Effector memory CD4-positive, alpha-beta T cell (primary cell): ENCODE measurements around the gene ZNF746.
"Not testable (repeated sequence)": the region's sequence is repeated elsewhere in the genome, so short reads cannot be mapped to it uniquely, and the experiment has no call there.

Experiments used
- DNase-seq, 3 donors: peaks; one replicate each; pipeline ENCODE4 v3.0.0-alpha.2; 2020
- H3K27ac ChIP-seq: 2 replicates; pipeline ENCODE4 v1.7.0; 2013; ENCODE audit warnings: mild to moderate bottlenecking, low read length, moderate library complexity; ENCODE audit not compliant: insufficient read depth, poor library complexity, severe bottlenecking
- H3K27me3 ChIP-seq: replicated peaks from 2 replicates; pipeline ENCODE4 v1.7.0; 2013; ENCODE audit warnings: mild to moderate bottlenecking, low read length; ENCODE audit not compliant: insufficient read depth, control insufficient read depth, poor library complexity, severe bottlenecking
- H3K36me3 ChIP-seq: 2 replicates; pipeline ENCODE4 v1.7.0; 2013; ENCODE audit warnings: mild to moderate bottlenecking, low read length, moderate library complexity; ENCODE audit not compliant: control insufficient read depth, insufficient read depth
- H3K4me1 ChIP-seq: 2 replicates; pipeline ENCODE4 v1.7.0; 2013; ENCODE audit warnings: low read length, mild to moderate bottlenecking; ENCODE audit not compliant: control insufficient read depth, insufficient read depth, poor library complexity, severe bottlenecking
- H3K4me3 ChIP-seq: 2 replicates; pipeline ENCODE4 v1.7.0; 2013; ENCODE audit warnings: low read length, low read depth, mild to moderate bottlenecking; ENCODE audit not compliant: insufficient read depth, poor library complexity, severe bottlenecking
- H3K9me3 ChIP-seq: 2 replicates; pipeline ENCODE4 v1.7.0; 2013; ENCODE audit warnings: mild to moderate bottlenecking, low read length, moderate library complexity; ENCODE audit not compliant: control insufficient read depth

ZNF746 gene

DNA sequence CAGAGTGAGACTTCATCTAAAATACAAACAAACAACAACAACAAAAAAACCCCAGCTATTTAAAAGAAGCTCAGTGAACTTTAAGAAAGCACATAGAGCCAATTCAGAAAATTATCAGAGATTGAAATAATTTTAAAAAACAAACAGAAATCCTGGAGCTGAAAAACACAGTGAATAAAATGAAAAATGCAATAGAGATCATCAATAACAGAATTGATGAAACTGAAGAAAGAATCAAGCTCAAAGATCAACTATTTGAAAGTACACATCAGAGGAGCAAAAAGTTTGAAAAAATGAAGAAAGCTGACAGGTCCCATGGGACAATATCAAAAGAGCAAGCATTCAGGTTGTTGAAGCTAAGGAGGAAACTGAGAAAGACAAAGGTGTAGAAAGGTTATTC is 12.2 kb upstream of the ZNF746 start:
- Histone ChIP-seq H3K27ac (no peak overlapping the region), H3K4me3 (no peak overlapping the region), H3K9me3 (no peaks in the 10 kb centered on the region), H3K4me1 (no peaks in the 10 kb centered on the region), H3K36me3 (no peaks in the 10 kb centered on the region), H3K27me3 (no peaks in the 10 kb centered on the region)
- DNase-seq, result no peak

DNA sequence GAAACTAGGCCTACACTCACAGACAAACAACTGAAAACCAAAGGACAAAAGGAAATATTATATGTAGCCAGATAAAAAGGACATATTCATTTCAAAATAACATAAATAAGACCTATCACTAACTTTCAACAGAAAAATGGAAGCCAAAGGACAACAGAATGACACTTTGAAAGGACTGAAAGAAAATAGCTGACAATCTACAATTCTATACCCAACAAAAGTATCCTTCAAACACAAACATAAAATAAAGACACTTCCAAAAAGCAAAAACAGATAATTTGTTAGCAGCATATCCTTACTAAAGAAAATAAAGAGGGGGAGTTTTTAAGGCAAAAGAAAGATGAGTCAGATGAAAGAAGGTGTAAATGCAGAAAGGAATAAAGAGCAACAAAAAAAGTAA is 7.9 kb upstream of the ZNF746 start:
- Histone ChIP-seq H3K27me3 (no peaks in the 10 kb centered on the region), H3K9me3 (no peaks in the 10 kb centered on the region), H3K27ac (no peak overlapping the region), H3K4me3 (no peak overlapping the region), H3K4me1 (no peaks in the 10 kb centered on the region), H3K36me3 (no peaks in the 10 kb centered on the region)
- no peak for DNase-seq

DNA sequence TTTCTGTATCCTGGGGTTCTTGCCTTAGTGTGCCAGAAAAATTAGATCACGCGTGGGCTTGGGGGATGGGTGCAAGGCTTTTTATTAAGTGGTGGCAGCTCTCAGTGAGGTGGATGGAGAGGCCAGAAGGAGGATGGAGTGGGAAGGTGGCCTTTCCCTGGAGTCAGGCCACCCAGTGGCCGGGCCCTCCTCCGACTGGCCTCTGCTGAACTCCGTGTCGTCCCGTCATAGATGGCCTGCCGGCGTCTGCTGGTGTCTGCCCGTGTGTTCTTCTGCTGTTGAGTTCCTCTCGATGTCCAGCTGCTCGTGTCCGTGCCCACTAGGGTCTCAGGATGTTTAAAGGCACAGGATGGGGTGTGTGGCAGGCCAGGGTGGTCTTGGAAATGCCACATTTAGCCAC is 4.0 kb upstream of the ZNF746 start:
- peaks cover 8% of the 10 kb centered on the region for H3K4me1 ChIP-seq
- no peaks in the 10 kb centered on the region for H3K9me3 ChIP-seq
- no peak overlapping the region for H3K27ac ChIP-seq
- DNase-seq, result no peak
- no peaks in the 10 kb centered on the region for H3K36me3 ChIP-seq
- H3K4me3 ChIP-seq, result no peak overlapping the region
- no peaks in the 10 kb centered on the region for H3K27me3 ChIP-seq

DNA sequence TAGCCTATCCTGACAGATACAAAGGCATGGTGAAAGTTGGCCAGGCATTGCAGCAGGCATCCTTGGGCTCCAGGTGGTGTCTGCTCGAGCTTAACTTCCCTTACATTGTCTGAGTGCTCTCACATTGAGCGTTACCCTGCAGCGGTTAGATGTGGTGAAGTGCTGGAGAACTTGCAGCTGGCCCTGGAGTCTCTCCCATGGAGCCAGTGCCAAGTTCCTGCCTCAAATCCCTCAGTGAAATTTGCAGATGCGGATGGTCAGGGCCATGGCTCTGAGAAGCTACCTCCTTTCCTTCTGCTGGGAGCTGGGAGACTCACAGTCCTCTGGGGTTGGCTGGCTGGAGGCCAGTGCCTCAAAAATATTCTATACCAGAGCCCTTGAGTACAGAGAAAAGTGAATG is 3.3 kb upstream of the ZNF746 start:
- H3K9me3 ChIP-seq, result no peaks in the 10 kb centered on the region
- H3K36me3 ChIP-seq, result no peaks in the 10 kb centered on the region
- no peaks in the 10 kb centered on the region for H3K27me3 ChIP-seq
- H3K4me1 ChIP-seq, result peaks cover 10% of the 10 kb centered on the region
- H3K4me3 ChIP-seq, result no peak overlapping the region
- no peak for DNase-seq
- H3K27ac ChIP-seq, result no peak overlapping the region

DNA sequence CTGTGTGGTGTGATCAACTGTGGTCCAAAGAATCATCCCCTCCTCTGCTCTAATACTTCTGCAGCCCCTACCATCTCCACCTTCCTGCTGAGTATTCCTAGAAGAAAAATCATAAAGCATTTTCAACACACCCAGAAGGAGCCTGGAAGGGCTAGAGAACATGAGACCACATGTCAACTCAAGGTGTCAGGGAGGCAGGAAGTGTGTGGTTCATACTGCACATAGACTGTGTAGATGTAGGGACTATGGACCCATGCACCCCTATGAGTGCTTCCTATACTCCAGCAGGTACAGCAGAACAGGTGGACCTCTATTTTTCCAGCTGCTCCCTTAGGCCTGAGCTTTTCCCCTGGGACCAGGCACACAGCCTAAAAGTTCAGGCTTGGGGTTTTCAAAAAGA is 2.6 kb upstream of the ZNF746 start:
- Histone ChIP-seq H3K36me3 (no peaks in the 10 kb centered on the region), H3K27ac (no peak overlapping the region), H3K9me3 (no peaks in the 10 kb centered on the region), H3K4me1 (peaks cover 16% of the 10 kb centered on the region), H3K4me3 (no peak overlapping the region), H3K27me3 (no peaks in the 10 kb centered on the region)
- no peak for DNase-seq

DNA sequence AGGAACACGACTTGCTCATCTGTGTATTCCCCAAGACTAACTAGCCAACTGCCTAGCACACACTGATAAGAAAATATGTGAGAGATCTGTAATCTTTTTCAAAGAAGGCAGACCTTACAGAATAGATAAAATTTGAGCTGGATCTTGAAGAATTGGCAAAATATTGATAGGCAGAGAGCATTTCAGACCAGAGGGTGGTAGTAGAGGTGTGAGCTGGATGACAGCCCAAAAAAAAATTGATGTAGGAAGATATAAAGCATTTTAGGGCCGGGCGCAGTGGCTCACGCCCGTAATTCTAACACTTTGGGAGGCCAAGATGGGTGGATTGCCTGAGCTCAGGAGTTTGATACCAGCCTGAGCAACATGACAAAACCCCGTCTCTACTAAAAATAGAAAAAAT is 1.2 kb upstream of the ZNF746 start:
- Histone ChIP-seq H3K27ac (no peak overlapping the region), H3K27me3 (no peaks in the 10 kb centered on the region), H3K4me3 (no peak overlapping the region), H3K36me3 (no peaks in the 10 kb centered on the region), H3K9me3 (no peaks in the 10 kb centered on the region), H3K4me1 (peaks cover 19% of the 10 kb centered on the region)
- no peak for DNase-seq

DNA sequence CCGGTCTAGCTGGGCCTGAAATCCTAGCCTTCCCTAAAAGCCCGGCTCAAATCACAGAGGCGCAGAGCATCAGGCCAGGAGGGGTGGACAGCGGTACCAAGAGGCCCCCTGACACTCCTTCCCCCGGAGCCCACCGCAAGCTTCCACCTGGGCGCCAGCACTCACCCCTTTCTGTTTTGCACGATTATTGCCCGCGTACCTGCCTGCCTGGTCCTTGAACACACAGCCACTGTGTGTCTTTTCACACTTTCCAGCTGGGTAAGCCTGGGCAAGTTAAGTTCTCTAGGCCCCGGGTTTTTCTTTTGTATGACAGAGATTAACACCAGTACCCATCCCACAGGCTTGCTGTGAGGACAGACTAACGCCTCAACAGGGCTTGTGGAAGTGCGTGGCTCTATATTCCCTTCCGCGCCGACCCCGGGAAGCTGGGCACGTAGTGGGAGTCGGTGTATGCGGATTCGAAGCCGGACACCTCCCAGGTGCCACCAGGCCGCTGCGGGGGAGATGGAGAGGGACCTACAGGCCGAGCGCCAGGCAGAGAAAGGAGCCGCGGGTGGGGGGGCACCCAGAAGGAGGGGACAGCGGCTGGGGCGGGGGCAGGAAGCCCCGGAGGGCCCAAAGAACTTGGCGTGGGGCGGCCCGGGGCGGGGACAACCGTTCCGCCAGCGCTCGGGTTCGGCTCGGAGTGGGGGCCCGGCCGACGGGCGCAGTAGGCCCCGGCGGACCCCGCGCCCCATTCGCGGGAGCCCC is 792 bp downstream of the ZNF746 start:
- Histone ChIP-seq H3K4me1 (peaks cover 19% of the 10 kb centered on the region), H3K27me3 (no peaks in the 10 kb centered on the region), H3K9me3 (no peaks in the 10 kb centered on the region), H3K4me3 (peak overlapping the region; percentile 79), H3K36me3 (peaks cover 19% of the 10 kb centered on the region), H3K27ac (peak overlapping the region; percentile 58)
- peak; percentile 21 to 42 (median 23) for DNase-seq

DNA sequence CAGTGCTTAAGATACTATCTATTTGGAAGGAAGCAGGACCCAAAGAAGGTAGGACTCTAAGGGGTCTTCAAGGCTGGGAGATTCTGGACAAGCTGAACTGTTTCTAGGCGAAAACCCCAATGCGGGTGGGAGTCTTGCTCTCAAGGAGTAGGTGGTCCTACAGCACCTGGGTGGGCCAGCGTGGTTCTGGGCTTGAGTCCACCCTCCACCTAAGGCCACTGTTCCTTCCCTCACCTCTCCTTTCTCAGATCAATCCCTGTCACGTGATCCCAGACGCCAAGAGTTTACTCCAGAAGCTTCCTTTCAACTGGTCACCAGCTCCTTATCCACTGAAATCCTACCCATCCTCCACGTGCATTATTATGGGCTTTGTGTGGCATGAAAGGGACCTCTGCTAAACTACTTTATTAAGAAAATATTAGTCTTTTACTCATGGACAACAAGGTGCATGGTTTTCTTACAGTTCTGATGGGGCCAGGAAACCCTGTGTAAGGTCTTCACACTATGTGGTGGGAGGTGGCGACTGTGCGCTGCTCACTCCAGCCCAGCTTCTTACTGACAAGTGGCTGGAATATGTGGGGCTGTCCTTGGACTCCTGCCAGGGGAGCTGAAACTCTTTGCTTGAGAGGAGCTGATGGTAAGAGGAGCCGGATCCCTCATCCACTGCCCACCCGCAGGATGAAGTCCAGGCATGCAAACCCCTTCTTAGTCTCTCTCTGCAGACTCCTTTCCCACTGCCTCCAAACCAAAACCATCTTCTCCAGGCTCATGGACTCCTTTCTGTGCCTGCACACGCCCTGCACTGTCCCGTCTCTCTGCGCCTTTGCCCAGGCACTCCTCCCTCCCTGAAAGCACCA is 1.6 kb downstream of the ZNF746 start:
- peak overlapping the region; percentile 58 for H3K27ac ChIP-seq
- no peaks in the 10 kb centered on the region for H3K9me3 ChIP-seq
- H3K27me3 ChIP-seq, result no peaks in the 10 kb centered on the region
- H3K4me3 ChIP-seq, result peak overlapping the region; percentile 79
- no peak for DNase-seq
- peaks cover 19% of the 10 kb centered on the region for H3K4me1 ChIP-seq
- H3K36me3 ChIP-seq, result peaks cover 26% of the 10 kb centered on the region

DNA sequence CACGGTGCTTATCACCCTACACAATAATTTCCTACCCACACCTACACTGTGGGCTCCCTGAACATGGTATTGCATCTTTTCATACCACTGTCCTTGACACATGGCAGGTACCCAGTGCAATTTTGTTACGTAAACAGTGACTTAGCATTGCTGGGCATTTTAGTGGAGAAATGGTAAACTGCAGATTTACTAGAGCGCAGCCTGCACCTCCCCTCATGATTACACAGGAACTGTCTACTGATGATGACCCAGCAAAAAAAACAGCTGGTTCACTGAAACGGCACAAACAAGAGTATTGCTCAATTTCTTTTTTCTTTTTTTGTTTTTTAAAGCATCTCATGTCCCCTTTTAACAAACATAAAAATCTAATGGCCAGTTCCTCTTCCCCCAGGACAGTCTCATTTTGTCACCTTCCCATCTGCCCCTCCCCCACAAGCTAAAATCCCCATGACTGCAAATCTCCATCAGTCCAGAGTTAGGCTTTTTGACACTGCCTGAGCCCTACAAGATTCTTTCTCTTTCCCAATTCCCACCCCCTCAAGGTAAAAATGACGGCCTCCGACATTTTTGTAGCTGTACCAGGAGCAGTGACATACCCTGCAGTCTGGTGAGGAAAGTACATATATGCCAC is 2.8 kb downstream of the ZNF746 start:
- no peak for DNase-seq
- Histone ChIP-seq H3K4me1 (peaks cover 19% of the 10 kb centered on the region), H3K9me3 (no peaks in the 10 kb centered on the region), H3K4me3 (no peak overlapping the region), H3K27me3 (no peaks in the 10 kb centered on the region), H3K36me3 (peaks cover 36% of the 10 kb centered on the region), H3K27ac (no peak overlapping the region)

DNA sequence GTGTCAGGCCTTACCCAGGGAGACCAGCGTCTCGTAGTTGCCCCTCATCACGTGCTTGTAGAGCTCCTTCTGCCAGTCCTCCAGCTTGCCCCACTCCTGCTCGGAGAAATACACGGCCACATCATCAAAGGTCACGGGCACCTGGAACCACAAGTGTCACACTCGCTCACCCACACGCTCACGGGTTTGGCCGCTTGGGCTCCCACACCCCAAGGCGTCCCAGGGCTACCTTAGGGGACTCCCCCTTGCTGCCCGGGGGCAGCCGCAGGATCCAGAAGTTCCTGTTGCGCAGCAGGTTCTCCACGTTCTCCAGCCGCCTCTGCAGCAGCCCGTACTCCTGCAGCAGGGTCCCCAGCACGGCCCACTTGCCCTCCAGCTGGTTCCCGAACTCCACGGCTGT is 3.6 kb downstream of the ZNF746 start:
- DNase-seq, H3K27ac ChIP-seq, H3K27me3 ChIP-seq, H3K4me3 ChIP-seq, H3K9me3 ChIP-seq: not testable (repeated sequence)
- H3K4me1 ChIP-seq, result peaks cover 19% of the 10 kb centered on the region
- H3K36me3 ChIP-seq, result peaks cover 38% of the 10 kb centered on the region
